ENCODE data around the gene EHF.
"Not testable (repeated sequence)": the region's sequence is repeated elsewhere in the genome, so short reads cannot be mapped to it uniquely, and the experiment has no call there.

The EHF gene

GRCh38 chr11:34671946-34672345 is 51.1 kb downstream of the EHF start:
- DNase-seq = no peak

- no peak for DNase-seq
Measured at GRCh38 chr11:34674038-34674437, 53.1 kb downstream of the EHF start.

GRCh38 chr11:34676227-34676626 is 55.3 kb downstream of the EHF start:
- DNase-seq = no peak

GRCh38 chr11:34679681-34680080 is 58.8 kb downstream of the EHF start:
- DNase-seq = no peak

- no peak for DNase-seq
Measured at GRCh38 chr11:34680206-34680605, 59.3 kb downstream of the EHF start.

GRCh38 chr11:34680918-34681586 is 60.2 kb downstream of the EHF start:
- no peak for DNase-seq

GRCh38 chr11:34682825-34683224 is 61.9 kb downstream of the EHF start:
- no peak for DNase-seq

GRCh38 chr11:34683396-34683795 is 62.5 kb downstream of the EHF start:
- no peak for DNase-seq

- DNase-seq = no peak
Measured at GRCh38 chr11:34685864-34686263, 65.0 kb downstream of the EHF start.

GRCh38 chr11:34692299-34692698 is 71.4 kb downstream of the EHF start:
- DNase-seq = not testable (repeated sequence)

GRCh38 chr11:34696862-34697261 is 76.0 kb downstream of the EHF start:
- DNase-seq = no peak

- no peak for DNase-seq
Measured at GRCh38 chr11:34706709-34707461, 86.0 kb downstream of the EHF start.

- DNase-seq = no peak
Measured at GRCh38 chr11:34707462-34707840, 86.6 kb downstream of the EHF start.

All from NCI-H187 (cell line).